Heart left ventricle (tissue), 16 donors: Measurements from ENCODE around the gene ITGA11. TPM values are rescaled to one million over a fixed set of nuclear protein-coding genes. Genes with fewer than 3 reads are reported as not detected.

Experiments used
- ATAC-seq, 4 donors: fragments of 200-7000 bp; cut with Tn5 transposase; one replicate each; pipeline ENCODE4 v1.9.1; 2020 to 2022; ENCODE audit warnings: moderate library complexity in 4 of 4, mild to moderate bottlenecking in 3 of 4, moderate number of reproducible peaks in 1 of 4
- DNase-seq, 5 donors: peaks; one replicate each; pipeline ENCODE4 v3.0.0-alpha.2; 2020
- H3K27ac ChIP-seq, 12 donors: fragments of 200-600 bp; sonication (generic) in 4 of 12; one replicate each; pipeline versions ENCODE4 v1.5.0 to v1.8.0; 2016 to 2022; ENCODE audit warnings: mild to moderate bottlenecking in 2 of 12
- H3K27me3 ChIP-seq, 9 donors: fragments of 200-600 bp; sonication (generic) in 2 of 9; one replicate each; pipeline versions ENCODE4 v1.5.1 to v1.8.0; 2016 to 2022; ENCODE audit warnings: mild to moderate bottlenecking in 3 of 9
- H3K36me3 ChIP-seq, 9 donors: fragments of 200-600 bp; sonication (generic) in 2 of 9; one replicate each; pipeline versions ENCODE4 v1.5.0 to v1.8.0; 2018 to 2022; ENCODE audit warnings: mild to moderate bottlenecking in 2 of 9
- H3K4me1 ChIP-seq, 12 donors: fragments of 200-600 bp; sonication (generic) in 4 of 12; one replicate each; pipeline versions ENCODE4 v1.5.0 to v1.8.0; 2016 to 2022; ENCODE audit warnings: mild to moderate bottlenecking in 3 of 12
- H3K4me3 ChIP-seq, 12 donors: fragments of 200-600 bp; sonication (generic) in 4 of 12; one replicate each; pipeline versions ENCODE4 v1.5.0 to v1.8.0; 2017 to 2022; ENCODE audit warnings: mild to moderate bottlenecking in 9 of 12, moderate library complexity in 4 of 12
- H3K9me3 ChIP-seq, 12 donors: fragments of 200-600 bp; sonication (generic) in 4 of 12; one replicate each; pipeline versions ENCODE4 v1.5.0 to v1.8.0; 2016 to 2022; ENCODE audit warnings: mild to moderate bottlenecking in 1 of 12
- CTCF ChIP-seq, 12 donors: fragments of 200-600 bp; sonication (generic) in 4 of 12; IDR thresholded peaks; one replicate each; pipeline versions ENCODE4 v1.5.0 to v1.8.0; 2018 to 2022; ENCODE audit warnings: antibody characterized with exemption in 12 of 12, mild to moderate bottlenecking in 5 of 12
- POLR2A ChIP-seq, 2 donors: fragments of 450-650 bp; IDR thresholded peaks; one replicate each; pipeline ENCODE4 v1.6.1; 2017; ENCODE audit warnings: antibody characterized with exemption in 2 of 2, mild to moderate bottlenecking in 2 of 2, moderate library complexity in 2 of 2
- WGBS, 4 donors: extraction: QIAGEN DNeasy Blood & Tissue Kit in 2 of 4; methylation state at CpG; one replicate each; pipeline versions ENCODE4 v1.1.5 to v1.1.7; 2013 to 2018; 5-methylcytosine and 5-hydroxymethylcytosine counted together
- intact Hi-C, 10 donors: fragments of 100-400 bp; cut with DNase I; formaldehyde crosslinking; loops; one replicate each; pipeline versions ENCODE4 v1.11.1 to v1.14.2; 2022
- polyA plus RNA-seq, 2 donors: library from polyadenylated mRNA; stranded (reverse); fragments of 200-250 nt; gene quantifications; one replicate each; pipeline ENCODE4 v1.2.3, GENCODE V29; 2013
- total RNA-seq, 9 donors: library from RNA; depleted of rRNA in 2 of 9; stranded (reverse); fragments of >200 nt in 2 of 9; fragmentation: NEBNext Ultra II Directional in 3 of 9; extraction: Animal tissue kit (Norgen Biotek cat#: 25700) in 3 of 9; gene quantifications; one replicate each; pipeline versions ENCODE4 v1.1.0 to v1.2.4, GENCODE V29; 2016 to 2023
- donor health status: ischemic (EF 13 %, LVEDD 7.1; RV severe dilation, severe dysfunction).
- donor health status: healthy with polysubstance abuse.
- donor health status: DM: no; HTN: yes; CAD: no.
- donor health status: DM: no; HTN: no; CAD: no.
- donor health status: ischemic (EF 25% LVEDD 6.9; RV normal size, moderate dysfunction).
- donor health status: ischemic (EF 25% LVEDD 5.7; RV mildly dilated, moderate dysfunction).
- donor health status: healthy.
- donor health status: DM: yes; HTN: yes; CAD: no.
- donor health status: ischemic (EF 35%, LVEDD 5.7; RV mildly dilated, moderate dysfunction).
- donor health status: nonischemic (EF 11% LVEDD 7.7; RV severe dilation, severe dysfunction).
- donor health status: DM: yes; HTN: yes; CAD: no.
- donor health status: PGD.
- donor health status: ischemic (EF 29% LVEDD 5.4; RV normal size, mild dysfunction).
- donor health status: nonischemic (EF 23%, LVEDD 6.1; RV moderate dilation, normal function).

ITGA11 gene
- total and polyA plus RNA-seq, 11 donors = 2.1 to 35.5 (median 12.1) TPM

GRCh38 chr15:68300115-68300940 is 131.6 kb downstream of the ITGA11 start:
- Histone ChIP-seq H3K27ac (peak overlapping the region in 7 of 12 donors; percentile 13 to 78 (median 47)), H3K27me3 (no peaks in the 10 kb centered on the region), H3K9me3 (no peaks in the 10 kb centered on the region), H3K36me3 (peaks cover 0 to 18% (median 4%) of the 10 kb centered on the region in 9 donors), H3K4me3 (no peak overlapping the region), H3K4me1 (peaks cover 0 to 46% (median 20%) of the 10 kb centered on the region in 12 donors)
- no peak for ATAC-seq
- no peak for TF ChIP-seq POLR2A (IDR thresholded peaks at IDR 0.05)
- no peak for TF ChIP-seq CTCF (IDR thresholded peaks at IDR 0.05)
- intact Hi-C loops = loop anchor here in 8 of 10 donors (5.0 to 10.0 kb wide), 7 partner anchors 43 to 374 kb away; no protein-coding TSS in a partner anchor
- 85 to 91% (median 87%) methylated on average over 6 of the region's 6 CpGs for WGBS, 4 donors
- DNase-seq = no peak

- WGBS, 4 donors = 44 to 65% (median 49%) methylated on average over 5 of the region's 5 CpGs
- peak overlapping the region in 11 of 12 donors; percentile 13 to 78 (median 47) for H3K27ac ChIP-seq
- peaks cover 0 to 20% (median 4%) of the 10 kb centered on the region in 9 donors for H3K36me3 ChIP-seq
- H3K9me3 ChIP-seq = no peaks in the 10 kb centered on the region
- intact Hi-C loops = loop anchor here in 3 of 10 donors (5.0 kb wide), 2 partner anchors 42 to 47 kb away; no protein-coding TSS in a partner anchor
- DNase-seq (no peak), ATAC-seq (peak in 2 of 4 donors; percentile 9 to 10)
- no peaks in the 10 kb centered on the region for H3K27me3 ChIP-seq
- peaks cover 0 to 55% (median 26%) of the 10 kb centered on the region in 12 donors for H3K4me1 ChIP-seq
- TF ChIP-seq POLR2A (IDR thresholded peaks at IDR 0.05) = no peak
- TF ChIP-seq CTCF (IDR thresholded peaks at IDR 0.05) = no peak
- H3K4me3 ChIP-seq = peak overlapping the region in 10 of 12 donors; percentile 8 to 53 (median 40)
These were observed 132.5 kb downstream of the ITGA11 start for GRCh38 chr15:68299436-68299835.

- no peak for DNase-seq
- peaks cover 0 to 60% (median 27%) of the 10 kb centered on the region in 12 donors for H3K4me1 ChIP-seq
These were observed 133.0 kb downstream of the ITGA11 start for GRCh38 chr15:68298882-68299381.

More at GRCh38 chr15:68298882-68299381, 133.0 kb downstream of the ITGA11 start:
- Histone ChIP-seq H3K27ac (peak overlapping the region in 11 of 12 donors; percentile 13 to 78 (median 47)), H3K27me3 (no peaks in the 10 kb centered on the region), H3K4me3 (peak overlapping the region in 10 of 12 donors; percentile 8 to 53 (median 40)), H3K9me3 (no peaks in the 10 kb centered on the region), H3K36me3 (peaks cover 0 to 25% (median 4%) of the 10 kb centered on the region in 9 donors)
- no peak for TF ChIP-seq CTCF (IDR thresholded peaks at IDR 0.05)
- TF ChIP-seq POLR2A (IDR thresholded peaks at IDR 0.05) = no peak
- WGBS, 4 donors = 31 to 47% (median 34%) methylated on average over 6 of the region's 6 CpGs
- ATAC-seq = peak in 3 of 4 donors; percentile 51 to 69 (median 61)
- intact Hi-C loops = loop anchor here in 3 of 10 donors (5.0 kb wide), 2 partner anchors 42 to 47 kb away; no protein-coding TSS in a partner anchor
